Mucosa of descending colon (tissue), 3 donors: ENCODE data around the gene DUSP7. TPM values are rescaled to one million over a fixed set of nuclear protein-coding genes. Genes with fewer than 3 reads are reported as not detected.

Source experiments
- ATAC-seq: fragments of 200-7000 bp; cut with Tn5 transposase; one replicate; pipeline ENCODE4 v1.9.1; 2020; ENCODE audit warnings: mild to moderate bottlenecking, moderate library complexity
- DNase-seq, 3 donors: peaks; one replicate each; pipeline ENCODE4 v3.0.0-alpha.2; 2020
- H3K36me3 ChIP-seq: fragments of 200-600 bp; one replicate; pipeline ENCODE4 v1.8.0; 2021; ENCODE audit warnings: low read depth, mild to moderate bottlenecking
- H3K4me1 ChIP-seq: fragments of 200-600 bp; one replicate; pipeline ENCODE4 v1.8.0; 2021; ENCODE audit warnings: low read depth, mild to moderate bottlenecking
- H3K4me3 ChIP-seq: fragments of 200-600 bp; one replicate; pipeline ENCODE4 v1.8.0; 2021; ENCODE audit warnings: mild to moderate bottlenecking
- H3K9me3 ChIP-seq: fragments of 200-600 bp; one replicate; pipeline ENCODE4 v1.8.0; 2021; ENCODE audit warnings: mild to moderate bottlenecking
- intact Hi-C, 2 donors: fragments of 100-400 bp; cut with DNase I in 1 of 2; cut with micrococcal nuclease in 1 of 2; formaldehyde crosslinking; loops; one replicate each; pipeline versions ENCODE4 v1.11.0 to v1.11.1; 2022; cut with DNase I, micrococcal nuclease
- total RNA-seq, 3 donors: library from RNA; stranded (reverse); fragmentation: NEBNext Ultra II Directional in 2 of 3; extraction: Animal tissue kit (Norgen Biotek cat#: 25700) in 2 of 3; gene quantifications; one replicate each; pipeline versions ENCODE4 v1.2.1 to v1.2.4, GENCODE V29; 2021 to 2023
- TF ChIP-seq, protein P1 (sequence below): fragments of 200-600 bp; IDR thresholded peaks from one replicate; pipeline ENCODE4 v1.8.0; 2022; ENCODE audit warnings: antibody characterized with exemption, mild to moderate bottlenecking
- donor health status: DM: no; HTN: no; CAD: no; lungs with moderate emphysema.
- donor health status: DM: no; HTN: no; CAD: no.
- donor health status: DM: no; HTN: yes; CAD: no.

Gene DUSP7
- total RNA-seq, 3 donors from 2014 or later = 6.9 to 12.3 (median 8.0) TPM

DNA sequence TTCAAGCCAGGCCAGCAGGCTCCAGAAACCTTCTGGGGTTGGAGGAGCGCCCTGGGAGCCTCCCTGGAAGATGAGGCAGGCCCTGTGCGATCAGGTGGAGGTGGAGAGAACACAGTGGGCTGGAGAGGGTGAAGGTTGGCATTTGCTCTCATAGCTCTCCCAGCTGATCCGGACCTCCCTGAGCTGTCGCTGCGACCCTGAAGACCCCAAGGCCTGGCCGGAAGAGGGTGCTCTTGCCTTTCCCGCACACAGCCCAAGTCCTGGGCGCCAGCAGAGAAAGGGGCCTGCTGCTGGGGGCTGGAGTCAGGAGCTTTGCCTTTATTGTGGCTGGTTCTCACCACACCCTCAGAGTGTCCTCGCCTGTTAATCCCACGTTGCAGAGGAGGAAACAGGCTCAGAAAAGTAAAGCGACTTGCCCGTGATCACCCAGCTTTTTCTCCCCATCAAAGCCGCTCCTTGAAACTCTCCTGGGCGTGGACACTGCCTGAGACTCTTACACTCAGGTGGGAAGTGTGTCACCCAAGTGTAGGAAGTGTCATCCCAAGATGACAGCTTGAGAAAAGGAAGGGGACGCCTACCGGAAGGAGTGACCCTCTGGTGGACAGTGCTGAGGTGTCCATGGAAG lies 52.1 kb downstream of the DUSP7 start:
- Histone ChIP-seq H3K4me3 (no peak overlapping the region), H3K4me1 (peaks cover 5% of the 10 kb centered on the region), H3K9me3 (no peaks in the 10 kb centered on the region), H3K36me3 (no peaks in the 10 kb centered on the region)
- intact Hi-C loops = loop anchor here (5.0 kb wide), 3 partner anchors 118 to 338 kb away; no protein-coding TSS in a partner anchor
- TF ChIP-seq, protein P1, sequence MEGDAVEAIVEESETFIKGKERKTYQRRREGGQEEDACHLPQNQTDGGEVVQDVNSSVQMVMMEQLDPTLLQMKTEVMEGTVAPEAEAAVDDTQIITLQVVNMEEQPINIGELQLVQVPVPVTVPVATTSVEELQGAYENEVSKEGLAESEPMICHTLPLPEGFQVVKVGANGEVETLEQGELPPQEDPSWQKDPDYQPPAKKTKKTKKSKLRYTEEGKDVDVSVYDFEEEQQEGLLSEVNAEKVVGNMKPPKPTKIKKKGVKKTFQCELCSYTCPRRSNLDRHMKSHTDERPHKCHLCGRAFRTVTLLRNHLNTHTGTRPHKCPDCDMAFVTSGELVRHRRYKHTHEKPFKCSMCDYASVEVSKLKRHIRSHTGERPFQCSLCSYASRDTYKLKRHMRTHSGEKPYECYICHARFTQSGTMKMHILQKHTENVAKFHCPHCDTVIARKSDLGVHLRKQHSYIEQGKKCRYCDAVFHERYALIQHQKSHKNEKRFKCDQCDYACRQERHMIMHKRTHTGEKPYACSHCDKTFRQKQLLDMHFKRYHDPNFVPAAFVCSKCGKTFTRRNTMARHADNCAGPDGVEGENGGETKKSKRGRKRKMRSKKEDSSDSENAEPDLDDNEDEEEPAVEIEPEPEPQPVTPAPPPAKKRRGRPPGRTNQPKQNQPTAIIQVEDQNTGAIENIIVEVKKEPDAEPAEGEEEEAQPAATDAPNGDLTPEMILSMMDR = no peak
- ATAC-seq (no peak), DNase-seq (no peak)

DNA sequence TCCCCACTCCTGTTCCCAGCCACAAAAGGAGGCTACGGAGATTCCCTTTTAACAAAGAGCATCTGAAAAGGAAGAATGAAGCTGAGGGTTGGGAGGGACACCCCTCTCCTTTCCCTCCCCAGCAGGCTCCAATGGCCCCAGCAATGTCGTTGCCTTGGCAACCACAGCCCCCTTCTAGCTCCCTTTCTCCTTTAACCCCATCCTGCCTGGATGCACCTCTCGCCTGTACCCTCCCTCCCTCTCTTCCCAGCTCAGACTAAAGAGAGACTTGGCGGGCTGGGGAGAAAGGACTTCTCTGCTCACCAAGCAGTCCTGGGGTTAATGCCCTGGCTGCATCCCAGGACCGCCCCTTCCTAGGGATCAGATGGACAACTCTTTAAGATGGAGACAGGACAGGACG lies 53.6 kb downstream of the DUSP7 start:
- DNase-seq (no peak), ATAC-seq (no peak)
- Histone ChIP-seq H3K4me1 (peaks cover 5% of the 10 kb centered on the region), H3K9me3 (no peaks in the 10 kb centered on the region), H3K4me3 (no peak overlapping the region), H3K36me3 (no peaks in the 10 kb centered on the region)
- TF ChIP-seq, protein P1 = no peak
- intact Hi-C loops = loop anchor here (5.0 kb wide), 3 partner anchors 120 to 340 kb away; no protein-coding TSS in a partner anchor

DNA sequence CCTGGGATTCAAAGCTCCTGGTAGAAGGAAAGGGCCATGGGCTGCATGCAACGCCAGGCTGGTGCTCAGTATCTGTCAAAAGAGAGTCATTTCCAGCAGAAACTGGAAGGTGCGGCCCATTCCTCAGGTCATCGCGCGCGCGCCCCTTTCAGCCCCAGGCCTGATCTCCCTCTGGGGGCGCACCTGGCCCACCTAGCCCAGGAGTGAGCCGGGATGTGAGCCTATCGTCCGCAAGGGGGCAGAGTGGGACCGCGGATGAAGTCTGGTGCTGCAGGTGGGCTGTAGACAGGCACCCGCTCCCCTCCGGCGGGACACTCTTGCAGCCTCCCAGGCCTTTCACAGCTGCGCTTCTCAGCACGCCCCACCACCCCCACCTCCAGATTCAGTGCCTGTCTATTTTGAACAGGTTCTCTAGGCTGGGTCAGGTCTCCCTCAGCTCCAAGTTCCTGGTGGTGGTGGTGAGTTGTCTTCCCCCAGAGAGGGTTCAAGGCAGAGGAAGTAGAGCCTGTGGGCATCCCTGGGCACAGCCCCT lies 54.9 kb downstream of the DUSP7 start:
- intact Hi-C loops = loop anchor here (5.0 kb wide), 3 partner anchors 121 to 341 kb away; no protein-coding TSS in a partner anchor
- Histone ChIP-seq H3K36me3 (no peaks in the 10 kb centered on the region), H3K4me1 (peaks cover 5% of the 10 kb centered on the region), H3K9me3 (no peaks in the 10 kb centered on the region), H3K4me3 (no peak overlapping the region)
- TF ChIP-seq, protein P1 = peak; percentile 71
- ATAC-seq (peak; percentile 82), DNase-seq (peak; percentile 71 to 84 (median 81))

DNA sequence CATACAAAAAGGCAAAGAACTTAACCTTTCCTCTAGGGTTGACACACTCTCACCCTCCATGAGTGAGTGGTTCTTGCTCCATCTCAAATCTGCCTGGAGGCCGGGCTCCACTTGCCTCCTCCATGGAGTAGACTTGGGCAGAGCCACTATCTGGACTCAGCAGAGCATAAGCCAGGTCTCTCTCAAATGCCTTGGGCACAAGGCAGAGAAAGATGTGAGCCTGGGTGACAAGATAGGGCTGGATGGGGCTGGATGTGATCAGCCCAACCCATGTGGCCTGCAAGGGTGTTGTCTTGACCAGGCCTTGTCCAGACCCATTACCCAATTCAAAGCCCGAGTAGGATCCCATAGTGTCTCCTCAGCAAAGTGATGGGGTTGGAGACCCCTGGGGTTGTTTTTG lies 56.5 kb downstream of the DUSP7 start:
- Histone ChIP-seq H3K4me1 (peaks cover 12% of the 10 kb centered on the region), H3K9me3 (no peaks in the 10 kb centered on the region), H3K4me3 (no peak overlapping the region), H3K36me3 (no peaks in the 10 kb centered on the region)
- TF ChIP-seq, protein P1 = no peak
- intact Hi-C loops = loop anchor here (5.0 kb wide), 3 partner anchors 122 to 342 kb away; no protein-coding TSS in a partner anchor
- no peak for ATAC-seq
- no peak for DNase-seq

Other genes starting within 250 kb of the DUSP7 start
- gene IQCF2, start 195.0 kb downstream of the DUSP7 start, total RNA-seq = not detected
- not detected for gene IQCF5, start 181.0 kb downstream of the DUSP7 start, total RNA-seq
- gene IQCF1, start 153.2 kb downstream of the DUSP7 start, total RNA-seq = not detected
- 10 to 100 TPM; 11.9 to 15.7 (median 15.3) TPM for gene RRP9, start 114.7 kb downstream of the DUSP7 start, total RNA-seq
- 10 to 100 TPM; 27.0 to 34.0 (median 29.2) TPM for gene PARP3, start 114.2 kb downstream of the DUSP7 start, total RNA-seq
- gene GPR62, start 101.2 kb downstream of the DUSP7 start, total RNA-seq = under 1 TPM in 1 of 3 donors, not detected in 2; 0.22 TPM
- gene PCBP4, start 89.1 kb downstream of the DUSP7 start, total RNA-seq = 10 to 100 TPM; 17.8 to 41.9 (median 25.9) TPM
- 10 to 100 TPM; 63.4 to 84.0 (median 81.0) TPM for gene ABHD14B, start 82.5 kb downstream of the DUSP7 start, total RNA-seq
- 10 to 100 TPM in 1 of 3 donors, 1 to 10 TPM in 2; 6.3 to 14.8 (median 9.1) TPM for gene ABHD14A, start 81.5 kb downstream of the DUSP7 start, total RNA-seq
- gene ACY1, start 73.0 kb downstream of the DUSP7 start, total RNA-seq = 100 to 1,000 TPM in 2 of 3 donors, 10 to 100 TPM in 1; 79.9 to 180 (median 133) TPM
- 100 to 1,000 TPM; 782 to 973 (median 946) TPM for gene RPL29, start 60.7 kb downstream of the DUSP7 start, total RNA-seq
- gene POC1A, start 97.9 kb upstream of the DUSP7 start, total RNA-seq = 10 to 100 TPM in 1 of 3 donors, 1 to 10 TPM in 2; 2.9 to 12.1 (median 7.7) TPM
- 100 to 1,000 TPM in 1 of 3 donors, 10 to 100 TPM in 2; 67.2 to 103 (median 94.6) TPM for gene ALAS1, start 141.6 kb upstream of the DUSP7 start, total RNA-seq
- gene TLR9, start 169.1 kb upstream of the DUSP7 start, total RNA-seq = under 1 TPM in 2 of 3 donors, not detected in 1; 0.77 to 0.89 TPM
- gene TWF2, start 182.6 kb upstream of the DUSP7 start, total RNA-seq = 10 to 100 TPM; 39.1 to 41.1 (median 41.0) TPM
- 10 to 100 TPM in 1 of 3 donors, 1 to 10 TPM in 2; 3.9 to 21.4 (median 9.7) TPM for gene PPM1M, start 189.2 kb upstream of the DUSP7 start, total RNA-seq
- 10 to 100 TPM; 55.8 to 83.1 (median 62.9) TPM for gene WDR82, start 222.1 kb upstream of the DUSP7 start, total RNA-seq
- 10 to 100 TPM; 37.1 to 78.6 (median 42.7) TPM for gene GLYCTK, start 231.3 kb upstream of the DUSP7 start, total RNA-seq